Vagina (tissue), 2 donors: Measurements from ENCODE around the gene ANKRD10.

Experiments
- POLR2A ChIP-seq, 2 donors: fragments of 450-650 bp; IDR thresholded peaks; one replicate each; pipeline ENCODE4 v1.6.1; 2017; ENCODE audit warnings: antibody characterized with exemption in 2 of 2, mild to moderate bottlenecking in 2 of 2, moderate library complexity in 2 of 2
- TF ChIP-seq, protein P1 (sequence below), 3 experiments: fragments of 450-650 bp in 2 of 3; fragments of 200-600 bp in 1 of 3; sonication (generic) in 1 of 3; IDR thresholded peaks; one replicate each; pipeline ENCODE4 v1.5.1; 2017 to 2019; ENCODE audit warnings: antibody characterized with exemption in 3 of 3, mild to moderate bottlenecking in 2 of 3, moderate library complexity in 2 of 3

- TF ChIP-seq, protein P1, sequence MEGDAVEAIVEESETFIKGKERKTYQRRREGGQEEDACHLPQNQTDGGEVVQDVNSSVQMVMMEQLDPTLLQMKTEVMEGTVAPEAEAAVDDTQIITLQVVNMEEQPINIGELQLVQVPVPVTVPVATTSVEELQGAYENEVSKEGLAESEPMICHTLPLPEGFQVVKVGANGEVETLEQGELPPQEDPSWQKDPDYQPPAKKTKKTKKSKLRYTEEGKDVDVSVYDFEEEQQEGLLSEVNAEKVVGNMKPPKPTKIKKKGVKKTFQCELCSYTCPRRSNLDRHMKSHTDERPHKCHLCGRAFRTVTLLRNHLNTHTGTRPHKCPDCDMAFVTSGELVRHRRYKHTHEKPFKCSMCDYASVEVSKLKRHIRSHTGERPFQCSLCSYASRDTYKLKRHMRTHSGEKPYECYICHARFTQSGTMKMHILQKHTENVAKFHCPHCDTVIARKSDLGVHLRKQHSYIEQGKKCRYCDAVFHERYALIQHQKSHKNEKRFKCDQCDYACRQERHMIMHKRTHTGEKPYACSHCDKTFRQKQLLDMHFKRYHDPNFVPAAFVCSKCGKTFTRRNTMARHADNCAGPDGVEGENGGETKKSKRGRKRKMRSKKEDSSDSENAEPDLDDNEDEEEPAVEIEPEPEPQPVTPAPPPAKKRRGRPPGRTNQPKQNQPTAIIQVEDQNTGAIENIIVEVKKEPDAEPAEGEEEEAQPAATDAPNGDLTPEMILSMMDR (IDR thresholded peaks at IDR 0.05): no peak
- TF ChIP-seq POLR2A (IDR thresholded peaks at IDR 0.05): no peak
These were observed 6.6 kb downstream of the ANKRD10 start for GRCh38 chr13:110907951-110908898.
